Measurements from ENCODE around the gene PCDHGA11.

GRCh38 chr5:141422742-141423291, 2.0 kb downstream of the PCDHGA11 start:
- TF ChIP-seq ZBTB10 (tag by site-specific recombination; IDR thresholded peaks at IDR 0.05), result no peak
- no peak for TF ChIP-seq ZNF266 (tag by site-specific recombination; IDR thresholded peaks at IDR 0.05; ENCODE audit: low read depth)
- no peak for TF ChIP-seq PRDM10 (tag by site-specific recombination; IDR thresholded peaks at IDR 0.05)
